Ovary (tissue), 9 donors: Measurements from ENCODE around the gene UCHL1. TPM values are rescaled to one million over a fixed set of nuclear protein-coding genes. Genes with fewer than 3 reads are reported as not detected.
"Not testable (repeated sequence)": the region's sequence is repeated elsewhere in the genome, so short reads cannot be mapped to it uniquely, and the experiment has no call there.

Source experiments
- DNase-seq, 5 donors: peaks; one replicate each; pipeline ENCODE4 v3.0.0-alpha.2; 2019 to 2020
- H3K27ac ChIP-seq, 2 donors: fragments of 200-600 bp; one replicate each; pipeline versions ENCODE4 v1.5.1 to v1.8.0; 2019 to 2022
- H3K27me3 ChIP-seq: fragments of 200-600 bp; one replicate; pipeline ENCODE4 v1.8.0; 2022
- H3K36me3 ChIP-seq: fragments of 200-600 bp; sonication (generic); one replicate; pipeline ENCODE4 v1.5.1; 2019
- H3K4me1 ChIP-seq: one replicate; pipeline ENCODE4 v1.8.1; 2013; ENCODE audit warnings: mild to moderate bottlenecking, moderate library complexity; ENCODE audit not compliant: insufficient read depth
- H3K4me3 ChIP-seq: fragments of 200-600 bp; sonication (generic); one replicate; pipeline ENCODE4 v1.5.1; 2017
- H3K9me3 ChIP-seq, 2 donors: fragments of 200-600 bp in 1 of 2; sonication (generic) in 1 of 2; one replicate each; pipeline versions ENCODE4 v1.5.1 to v1.8.1; 2013 to 2019; ENCODE audit warnings: mild to moderate bottlenecking in 1 of 2, moderate library complexity in 1 of 2
- EP300 ChIP-seq: sonication (generic); formaldehyde crosslinking; IDR thresholded peaks from one replicate; pipeline ENCODE4 v1.6.1; 2017; ENCODE audit warnings: antibody characterized with exemption
- POLR2A ChIP-seq: fragments of 450-650 bp; IDR thresholded peaks from one replicate; pipeline ENCODE4 v1.6.1; 2017; ENCODE audit warnings: antibody characterized with exemption, mild to moderate bottlenecking, moderate library complexity
- WGBS, 3 donors: extraction: QIAGEN DNeasy Blood & Tissue Kit in 1 of 3; methylation state at CpG; one replicate each; pipeline versions ENCODE4 v1.1.5 to v1.1.7; 2013 to 2017; 5-methylcytosine and 5-hydroxymethylcytosine counted together
- intact Hi-C, 4 donors: fragments of 100-400 bp; cut with DNase I; formaldehyde crosslinking; loops; one replicate each; pipeline versions ENCODE4 v1.11.0 to v1.15.1; 2022 to 2023
- polyA plus RNA-seq, 2 donors: library from polyadenylated mRNA; stranded (reverse); fragments of 200-250 nt in 1 of 2; fragments of 350-450 nt in 1 of 2; fragmentation: Illumina TruSeq in 1 of 2; extraction: RNeasy Lipid Tissue Mini Kit (QIAGEN cat#74804) in 1 of 2; gene quantifications; one replicate each; pipeline ENCODE4 v1.2.3, GENCODE V29; 2013 to 2014
- small RNA-seq: library from RNA; depleted of rRNA; stranded (forward); fragments of <200 nt; gene quantifications from one replicate; pipeline ENCODE3, GENCODE V24; 2016
- total RNA-seq, 7 donors: library from RNA; depleted of rRNA in 2 of 7; stranded (reverse); fragments of >200 nt in 2 of 7; fragmentation: NEBNext Ultra II Directional in 3 of 7; extraction: Animal tissue kit (Norgen Biotek cat#: 25700) in 3 of 7; gene quantifications; one replicate each; pipeline versions ENCODE4 v1.1.0 to v1.2.4, GENCODE V29; 2016 to 2023
- TF ChIP-seq, protein P1 (sequence below), 3 donors: fragments of 450-650 bp in 2 of 3; fragments of 200-600 bp in 1 of 3; IDR thresholded peaks; one replicate each; pipeline versions ENCODE4 v1.5.1 to v1.8.0; 2016 to 2022; ENCODE audit warnings: antibody characterized with exemption in 3 of 3, mild to moderate bottlenecking in 1 of 3
- donor health status: DM: no; HTN: no; CAD: no; lungs with moderate emphysema.
- donor health status: DM: no; HTN: no; CAD: no.
- donor health status: Bipolar disorder and iron deficiency.
- donor health status: DM: yes; HTN: yes; CAD: no.
- donor health status: DM: no; HTN: no; CAD: no.
- donor health status: DM: yes; HTN: yes; CAD: no.

UCHL1 gene
- total and polyA plus RNA-seq, 9 donors = 35.3 to 172 (median 74.2) TPM

DNA sequence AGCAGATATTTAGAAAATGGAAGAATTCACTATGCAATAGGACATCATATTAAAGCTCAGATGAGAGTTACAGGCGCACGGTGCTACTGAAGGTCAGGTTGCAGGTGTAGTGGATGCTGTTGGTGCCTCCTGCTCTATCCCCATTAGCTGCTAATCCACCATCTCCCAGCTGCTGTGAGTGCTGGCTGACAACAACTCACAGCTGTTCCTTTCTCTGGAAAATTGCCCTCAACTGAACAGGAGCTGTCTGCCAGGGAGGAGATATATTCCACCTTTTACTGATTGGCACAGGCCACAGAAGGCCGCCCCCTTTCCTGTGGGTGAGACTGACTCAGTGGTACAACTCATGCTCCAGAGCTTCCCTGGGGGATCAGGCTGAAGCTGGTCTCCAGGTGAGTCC lies 48.7 kb downstream of the UCHL1 start:
- WGBS, 3 donors = 42 to 64% (median 44%) methylated on average over 3 of the region's 3 CpGs
- no peak overlapping the region for H3K4me3 ChIP-seq
- intact Hi-C loops = no loop called here
- DNase-seq = no peak
- no peaks in the 10 kb centered on the region for H3K36me3 ChIP-seq
- no peaks in the 10 kb centered on the region for H3K4me1 ChIP-seq
- TF ChIP-seq, protein P1, sequence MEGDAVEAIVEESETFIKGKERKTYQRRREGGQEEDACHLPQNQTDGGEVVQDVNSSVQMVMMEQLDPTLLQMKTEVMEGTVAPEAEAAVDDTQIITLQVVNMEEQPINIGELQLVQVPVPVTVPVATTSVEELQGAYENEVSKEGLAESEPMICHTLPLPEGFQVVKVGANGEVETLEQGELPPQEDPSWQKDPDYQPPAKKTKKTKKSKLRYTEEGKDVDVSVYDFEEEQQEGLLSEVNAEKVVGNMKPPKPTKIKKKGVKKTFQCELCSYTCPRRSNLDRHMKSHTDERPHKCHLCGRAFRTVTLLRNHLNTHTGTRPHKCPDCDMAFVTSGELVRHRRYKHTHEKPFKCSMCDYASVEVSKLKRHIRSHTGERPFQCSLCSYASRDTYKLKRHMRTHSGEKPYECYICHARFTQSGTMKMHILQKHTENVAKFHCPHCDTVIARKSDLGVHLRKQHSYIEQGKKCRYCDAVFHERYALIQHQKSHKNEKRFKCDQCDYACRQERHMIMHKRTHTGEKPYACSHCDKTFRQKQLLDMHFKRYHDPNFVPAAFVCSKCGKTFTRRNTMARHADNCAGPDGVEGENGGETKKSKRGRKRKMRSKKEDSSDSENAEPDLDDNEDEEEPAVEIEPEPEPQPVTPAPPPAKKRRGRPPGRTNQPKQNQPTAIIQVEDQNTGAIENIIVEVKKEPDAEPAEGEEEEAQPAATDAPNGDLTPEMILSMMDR (IDR thresholded peaks at IDR 0.05) = no peak
- TF ChIP-seq EP300 = no peak
- no peak for TF ChIP-seq POLR2A
- no peak overlapping the region for H3K27ac ChIP-seq
- no peaks in the 10 kb centered on the region for H3K27me3 ChIP-seq
- no peaks in the 10 kb centered on the region for H3K9me3 ChIP-seq

DNA sequence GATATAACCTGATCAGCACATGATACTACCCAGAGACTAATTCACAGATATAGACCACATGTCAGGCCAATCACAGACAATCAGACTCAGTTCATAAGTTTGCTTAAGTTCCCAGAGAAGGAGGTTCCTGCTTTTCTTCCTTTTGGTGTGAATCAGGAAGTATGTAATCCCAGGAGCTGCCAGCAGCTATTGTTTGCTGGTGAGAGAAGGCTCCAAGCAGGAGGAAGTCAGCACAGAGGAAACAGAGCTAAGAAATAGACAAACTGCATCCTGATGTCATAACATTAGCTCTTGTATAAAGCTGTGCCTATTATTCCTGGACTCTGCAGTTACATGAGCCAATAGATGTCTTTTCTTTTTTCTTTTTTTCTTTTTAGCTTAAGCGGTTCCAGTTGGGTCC lies 50.9 kb downstream of the UCHL1 start:
- TF ChIP-seq, protein P1 (IDR thresholded peaks at IDR 0.05) = no peak
- TF ChIP-seq EP300 = no peak
- no peak for TF ChIP-seq POLR2A
- no peak overlapping the region for H3K4me3 ChIP-seq
- 87 to 91% (median 88%) methylated on average over 1 of the region's 1 CpG for WGBS, 3 donors
- no peak for DNase-seq
- intact Hi-C loops = no loop called here
- H3K4me1 ChIP-seq = no peaks in the 10 kb centered on the region
- H3K27me3 ChIP-seq = no peaks in the 10 kb centered on the region
- no peaks in the 10 kb centered on the region for H3K36me3 ChIP-seq
- H3K9me3 ChIP-seq = no peaks in the 10 kb centered on the region
- H3K27ac ChIP-seq = no peak overlapping the region

DNA sequence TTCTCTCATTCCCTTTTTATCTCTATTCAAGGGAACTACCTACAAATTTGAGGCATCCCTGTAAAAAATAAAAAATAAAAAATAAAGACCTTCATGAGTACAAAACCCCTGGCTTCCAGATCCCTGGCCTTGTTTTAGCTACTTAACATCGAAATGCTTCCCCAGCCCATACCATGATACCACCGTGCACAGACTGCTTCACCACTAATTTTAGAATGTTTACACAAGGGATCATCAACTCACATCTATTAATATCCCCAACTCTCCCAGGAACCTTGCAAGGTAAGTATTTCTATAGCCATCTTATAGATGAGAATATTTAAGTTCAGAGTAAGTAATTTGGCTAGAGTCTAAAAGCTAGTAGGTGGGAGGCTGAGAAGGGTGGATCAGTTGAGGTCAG lies 51.7 kb downstream of the UCHL1 start:
- TF ChIP-seq, protein P1 (IDR thresholded peaks at IDR 0.05) = no peak
- TF ChIP-seq POLR2A (no peak), EP300 (no peak)
- no peak overlapping the region for H3K27ac ChIP-seq
- H3K9me3 ChIP-seq = no peaks in the 10 kb centered on the region
- DNase-seq = no peak
- intact Hi-C loops = no loop called here
- H3K27me3 ChIP-seq = no peaks in the 10 kb centered on the region
- WGBS, 3 donors = 57 to 78% (median 62%) methylated on average over 2 of the region's 2 CpGs
- no peaks in the 10 kb centered on the region for H3K36me3 ChIP-seq
- no peak overlapping the region for H3K4me3 ChIP-seq
- no peaks in the 10 kb centered on the region for H3K4me1 ChIP-seq

DNA sequence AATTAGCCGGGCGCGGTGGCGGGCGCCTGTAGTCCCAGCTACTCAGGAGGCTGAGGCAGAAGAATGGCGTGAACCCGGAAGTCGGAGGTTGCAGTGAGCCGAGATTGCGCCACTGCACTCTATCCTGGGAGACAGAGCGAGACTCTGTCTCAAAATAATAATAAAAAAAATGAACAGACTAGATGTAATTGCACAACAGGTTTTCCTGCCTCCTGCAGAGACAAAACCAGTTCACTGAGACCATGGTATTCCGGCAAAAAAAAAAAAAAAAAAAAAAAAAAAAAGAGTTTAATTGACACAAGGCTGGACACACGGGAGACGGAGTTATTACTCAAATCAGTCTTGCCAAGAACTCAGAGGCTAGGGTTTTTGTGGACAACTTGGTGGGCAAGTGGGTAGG lies 58.7 kb downstream of the UCHL1 start:
- H3K27ac ChIP-seq, H3K36me3 ChIP-seq, H3K27me3 ChIP-seq, H3K9me3 ChIP-seq, H3K4me1 ChIP-seq, intact Hi-C loops, DNase-seq, H3K4me3 ChIP-seq: not testable (repeated sequence)
- 96% methylated on average over 14 of the region's 14 CpGs for WGBS, 3 donors

DNA sequence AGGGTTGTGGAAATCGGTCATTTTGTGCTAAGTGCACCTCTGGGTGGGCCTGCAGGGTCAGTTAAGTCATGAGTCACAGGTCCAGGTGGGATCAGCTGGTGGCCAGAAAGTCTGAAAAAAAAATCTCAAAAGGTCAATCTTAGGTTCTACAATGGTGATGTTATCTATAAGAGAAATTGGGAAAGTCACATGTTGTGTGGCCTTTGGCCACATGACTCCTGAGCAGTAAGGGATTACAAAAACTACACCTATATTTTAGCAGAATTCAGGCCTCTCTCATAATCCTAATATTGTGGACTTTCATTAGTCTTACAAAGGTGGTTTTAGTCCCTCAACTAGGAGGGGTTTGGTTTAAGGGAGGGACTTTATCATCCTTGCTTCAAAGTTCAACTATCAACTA lies 59.1 kb downstream of the UCHL1 start:
- no peaks in the 10 kb centered on the region for H3K27me3 ChIP-seq
- intact Hi-C loops = no loop called here
- WGBS, 3 donors = 88 to 98% (median 93%) methylated on average over 1 of the region's 1 CpG

More for the DNA sequence above, 59.1 kb downstream of the UCHL1 start:
- H3K4me1 ChIP-seq = no peaks in the 10 kb centered on the region
- TF ChIP-seq, protein P1 (IDR thresholded peaks at IDR 0.05) = no peak
- no peak overlapping the region for H3K4me3 ChIP-seq
- H3K27ac ChIP-seq = no peak overlapping the region
- H3K9me3 ChIP-seq = no peaks in the 10 kb centered on the region
- no peak for DNase-seq
- H3K36me3 ChIP-seq = no peaks in the 10 kb centered on the region

Small RNA genes lying within 50 kb of the gene (small RNA-seq; reads per million reads assigned to genes)
- not detected for gene RF00019

Other genes starting within 250 kb of the UCHL1 start
- 100 to 1,000 TPM in 4 of 7 donors, 10 to 100 TPM in 3; 73.4 to 163 (median 101) TPM for gene APBB2, start 42.4 kb upstream of the UCHL1 start, total RNA-seq
- 10 to 100 TPM; 30.9 to 76.7 TPM for gene APBB2, start 42.4 kb upstream of the UCHL1 start, polyA plus RNA-seq